Tibial nerve (tissue), 3 donors: ENCODE measurements around the gene CARD11.

Experiments
- CTCF ChIP-seq, 5 experiments: fragments of 200-600 bp in 3 of 5; fragments of 450-650 bp in 2 of 5; sonication (generic) in 3 of 5; IDR thresholded peaks; one replicate each; pipeline ENCODE4 v1.5.1; 2016 to 2019; ENCODE audit warnings: antibody characterized with exemption in 5 of 5, mild to moderate bottlenecking in 3 of 5, moderate library complexity in 2 of 5
- POLR2A ChIP-seq, 2 donors: fragments of 450-650 bp; IDR thresholded peaks; one replicate each; pipeline ENCODE4 v1.6.1; 2017; ENCODE audit warnings: antibody characterized with exemption in 2 of 2, mild to moderate bottlenecking in 2 of 2, moderate library complexity in 2 of 2

- no peak for TF ChIP-seq POLR2A (IDR thresholded peaks at IDR 0.05)
- TF ChIP-seq CTCF (IDR thresholded peaks at IDR 0.05) = no peak
Observed at GRCh38 chr7:2873146-2873545, 170.5 kb downstream of the CARD11 start.
